Mucosa of rectum (tissue), 2 donors: ENCODE measurements around the gene L3MBTL4.

Experiments used
- H3K27ac ChIP-seq, 2 donors: one replicate each; pipeline ENCODE4 v1.7.0; 2013; ENCODE audit warnings: inconsistent platforms in 2 of 2, low read depth in 2 of 2, low read length in 2 of 2
- H3K27me3 ChIP-seq, 2 donors: one replicate each; pipeline ENCODE4 v1.7.0; 2013; ENCODE audit warnings: low read length in 2 of 2; ENCODE audit not compliant: control insufficient read depth in 2 of 2, insufficient read depth in 2 of 2
- H3K36me3 ChIP-seq, 2 donors: one replicate each; pipeline ENCODE4 v1.7.0; 2013; ENCODE audit warnings: low read length in 2 of 2; ENCODE audit not compliant: control insufficient read depth in 2 of 2, insufficient read depth in 2 of 2
- H3K4me1 ChIP-seq, 2 donors: one replicate each; pipeline ENCODE4 v1.7.0; 2013; ENCODE audit warnings: low read length in 2 of 2, mild to moderate bottlenecking in 1 of 2; ENCODE audit not compliant: control insufficient read depth in 2 of 2, insufficient read depth in 2 of 2
- H3K4me3 ChIP-seq, 2 donors: one replicate each; pipeline ENCODE4 v1.7.0; 2013; ENCODE audit warnings: low read length in 2 of 2
- H3K9ac ChIP-seq, 2 donors: one replicate each; pipeline ENCODE4 v1.7.0; 2013; ENCODE audit warnings: low read length in 2 of 2, low read depth in 1 of 2, mild to moderate bottlenecking in 1 of 2
- H3K9me3 ChIP-seq, 2 donors: one replicate each; pipeline ENCODE4 v1.7.0; 2013; ENCODE audit warnings: low read length in 2 of 2; ENCODE audit not compliant: control insufficient read depth in 2 of 2
- donor health status: healthy.
- donor health status: Normal muscosa, but diverticular disease.

Gene L3MBTL4

GRCh38 chr18:5998166-5998881 is 416.4 kb downstream of the L3MBTL4 start:
- H3K9me3 ChIP-seq: no peaks in the 10 kb centered on the region
- H3K27me3 ChIP-seq: no peaks in the 10 kb centered on the region
- H3K36me3 ChIP-seq: no peaks in the 10 kb centered on the region
- H3K4me1 ChIP-seq: no peaks in the 10 kb centered on the region
- no peak overlapping the region for H3K4me3 ChIP-seq
- H3K27ac ChIP-seq: no peak overlapping the region
- no peak overlapping the region for H3K9ac ChIP-seq

GRCh38 chr18:5997361-5997760 is 417.4 kb downstream of the L3MBTL4 start:
- no peak overlapping the region for H3K27ac ChIP-seq

GRCh38 chr18:5995626-5996025 is 419.1 kb downstream of the L3MBTL4 start:
- Histone ChIP-seq H3K9me3 (no peaks in the 10 kb centered on the region), H3K9ac (no peak overlapping the region), H3K27me3 (no peaks in the 10 kb centered on the region), H3K36me3 (no peaks in the 10 kb centered on the region), H3K27ac (no peak overlapping the region), H3K4me1 (no peaks in the 10 kb centered on the region), H3K4me3 (no peak overlapping the region)

More at GRCh38 chr18:5997361-5997760, 417.4 kb downstream of the L3MBTL4 start:
- Histone ChIP-seq H3K9me3 (no peaks in the 10 kb centered on the region), H3K4me1 (no peaks in the 10 kb centered on the region), H3K36me3 (no peaks in the 10 kb centered on the region), H3K4me3 (no peak overlapping the region), H3K27me3 (no peaks in the 10 kb centered on the region), H3K9ac (no peak overlapping the region)

GRCh38 chr18:5993938-5994337 is 420.8 kb downstream of the L3MBTL4 start:
- Histone ChIP-seq H3K9ac (no peak overlapping the region), H3K27ac (no peak overlapping the region), H3K36me3 (no peaks in the 10 kb centered on the region), H3K4me1 (no peaks in the 10 kb centered on the region), H3K4me3 (no peak overlapping the region), H3K9me3 (no peaks in the 10 kb centered on the region), H3K27me3 (no peaks in the 10 kb centered on the region)

GRCh38 chr18:5992381-5992780 is 422.3 kb downstream of the L3MBTL4 start:
- H3K27me3 ChIP-seq: no peaks in the 10 kb centered on the region
- no peak overlapping the region for H3K9ac ChIP-seq

GRCh38 chr18:5987249-5987648 is 427.5 kb downstream of the L3MBTL4 start:
- Histone ChIP-seq H3K27ac (no peak overlapping the region), H3K27me3 (no peaks in the 10 kb centered on the region), H3K36me3 (no peaks in the 10 kb centered on the region), H3K4me3 (no peak overlapping the region), H3K9ac (no peak overlapping the region), H3K4me1 (no peaks in the 10 kb centered on the region), H3K9me3 (no peaks in the 10 kb centered on the region)

More at GRCh38 chr18:5992381-5992780, 422.3 kb downstream of the L3MBTL4 start:
- H3K36me3 ChIP-seq: no peaks in the 10 kb centered on the region
- H3K4me3 ChIP-seq: no peak overlapping the region
- H3K27ac ChIP-seq: no peak overlapping the region
- H3K4me1 ChIP-seq: no peaks in the 10 kb centered on the region
- no peaks in the 10 kb centered on the region for H3K9me3 ChIP-seq

GRCh38 chr18:5986257-5986931 is 428.3 kb downstream of the L3MBTL4 start:
- H3K4me1 ChIP-seq: no peaks in the 10 kb centered on the region
- no peaks in the 10 kb centered on the region for H3K36me3 ChIP-seq
- no peaks in the 10 kb centered on the region for H3K27me3 ChIP-seq
- H3K9me3 ChIP-seq: no peaks in the 10 kb centered on the region
- H3K9ac ChIP-seq: no peak overlapping the region
- no peak overlapping the region for H3K27ac ChIP-seq
- H3K4me3 ChIP-seq: no peak overlapping the region

GRCh38 chr18:5984245-5984644 is 430.5 kb downstream of the L3MBTL4 start:
- Histone ChIP-seq H3K4me1 (no peaks in the 10 kb centered on the region), H3K9ac (no peak overlapping the region), H3K9me3 (no peaks in the 10 kb centered on the region), H3K27ac (no peak overlapping the region), H3K4me3 (no peak overlapping the region), H3K36me3 (no peaks in the 10 kb centered on the region), H3K27me3 (no peaks in the 10 kb centered on the region)

GRCh38 chr18:5983488-5983887 is 431.2 kb downstream of the L3MBTL4 start:
- Histone ChIP-seq H3K27me3 (no peaks in the 10 kb centered on the region), H3K4me3 (no peak overlapping the region), H3K9me3 (no peaks in the 10 kb centered on the region), H3K9ac (no peak overlapping the region), H3K27ac (no peak overlapping the region), H3K36me3 (no peaks in the 10 kb centered on the region), H3K4me1 (no peaks in the 10 kb centered on the region)

GRCh38 chr18:5982332-5982731 is 432.4 kb downstream of the L3MBTL4 start:
- H3K4me3 ChIP-seq: no peak overlapping the region
- H3K27me3 ChIP-seq: no peaks in the 10 kb centered on the region
- no peaks in the 10 kb centered on the region for H3K4me1 ChIP-seq

More at GRCh38 chr18:5982332-5982731, 432.4 kb downstream of the L3MBTL4 start:
- Histone ChIP-seq H3K36me3 (no peaks in the 10 kb centered on the region), H3K9me3 (no peaks in the 10 kb centered on the region), H3K27ac (no peak overlapping the region), H3K9ac (no peak overlapping the region)
